GM18951 (cell line): ENCODE results near the gene SLC27A3.
"Not testable (repeated sequence)": the region's sequence is repeated elsewhere in the genome, so short reads cannot be mapped to it uniquely, and the experiment has no call there.

ENCODE experiments used
- POLR2A ChIP-seq: IDR thresholded peaks from 4 replicates; pipeline ENCODE4 v1.6.1; 2011; ENCODE audit warnings: mild to moderate bottlenecking; ENCODE audit not compliant: insufficient read length, insufficient read depth; ENCODE audit errors: extremely low read depth
- in situ Hi-C: fragments of 300-500 bp; cut with MboI; formaldehyde crosslinking; loops from one replicate; pipeline ENCODE4 v1.12.0; 2022; ENCODE audit warnings: low sequenced_read_pairs, mixed read lengths, inconsistent platforms; ENCODE audit not compliant: unreplicated experiment

The SLC27A3 gene

GRCh38 chr1:153778824-153779519 lies 3.8 kb downstream of the SLC27A3 start:
- in situ Hi-C loops: no loop called here
- TF ChIP-seq POLR2A: no peak

GRCh38 chr1:153779781-153780541 lies 4.8 kb downstream of the SLC27A3 start:
- in situ Hi-C loops: no loop called here
- no peak for TF ChIP-seq POLR2A

GRCh38 chr1:153780551-153780950 lies 5.3 kb downstream of the SLC27A3 start:
- TF ChIP-seq POLR2A: no peak
- in situ Hi-C loops: no loop called here

- in situ Hi-C loops: not testable (repeated sequence)
Observed at GRCh38 chr1:153782648-153783047, 7.4 kb downstream of the SLC27A3 start.

- in situ Hi-C loops: no loop called here
- peak; percentile 95 for TF ChIP-seq POLR2A
Observed at GRCh38 chr1:153783233-153784190, 8.3 kb downstream of the SLC27A3 start.

GRCh38 chr1:153786038-153786790 lies 11.0 kb downstream of the SLC27A3 start:
- no peak for TF ChIP-seq POLR2A
- in situ Hi-C loops: no loop called here

GRCh38 chr1:153789478-153790034 lies 14.3 kb downstream of the SLC27A3 start:
- in situ Hi-C loops: loop anchor here (10.0 kb wide), 1 partner anchor 195 kb away; the partner anchor contains the start of gene RAB13
- peak; percentile 33 for TF ChIP-seq POLR2A

- in situ Hi-C loops: loop anchor here (10.0 kb wide), 1 partner anchor 194 kb away; the partner anchor contains the start of gene RAB13
Observed at GRCh38 chr1:153790313-153790965, 15.2 kb downstream of the SLC27A3 start.

GRCh38 chr1:153790966-153791647 lies 15.9 kb downstream of the SLC27A3 start:
- in situ Hi-C loops: loop anchor here (10.0 kb wide), 1 partner anchor 194 kb away; the partner anchor contains the start of gene RAB13
- no peak for TF ChIP-seq POLR2A

More at GRCh38 chr1:153790313-153790965, 15.2 kb downstream of the SLC27A3 start:
- no peak for TF ChIP-seq POLR2A

- TF ChIP-seq POLR2A: no peak
- in situ Hi-C loops: loop anchor here (10.0 kb wide), 1 partner anchor 193 kb away; the partner anchor contains the start of gene RAB13
Observed at GRCh38 chr1:153791648-153792253, 16.5 kb downstream of the SLC27A3 start.

- TF ChIP-seq POLR2A: no peak
- in situ Hi-C loops: loop anchor here (10.0 kb wide), 1 partner anchor 192 kb away; the partner anchor contains the start of gene RAB13
Observed at GRCh38 chr1:153792631-153793041, 17.4 kb downstream of the SLC27A3 start.
